Gastrocnemius medialis (tissue), 4 donors: ENCODE measurements around the gene MAP3K4. TPM values are rescaled to one million over a fixed set of nuclear protein-coding genes. Genes with fewer than 3 reads are reported as not detected.

Experiments used
- ATAC-seq, 2 donors: fragments of 150-250 bp; one replicate each; pipeline ENCODE4 v1.9.1; 2016
- DNase-seq, 2 donors: peaks; one replicate each; pipeline ENCODE4 v3.0.0-alpha.2; 2019
- H3K27ac ChIP-seq, 4 donors: fragments of 200-600 bp; sonication (generic); 1 replicate in 1 of 4; 2 replicates in 3 of 4; pipeline ENCODE4 v1.5.1; 2016 to 2018; ENCODE audit warnings: mild to moderate bottlenecking in 2 of 4, moderate library complexity in 1 of 4
- H3K27me3 ChIP-seq, 3 donors: fragments of 200-600 bp; sonication (generic) in 2 of 3; 1 replicate in 1 of 3; 2 replicates in 2 of 3; pipeline versions ENCODE4 v1.5.1 to v1.6.0; 2016 to 2019; ENCODE audit warnings: mild to moderate bottlenecking in 1 of 3, moderate library complexity in 1 of 3
- H3K36me3 ChIP-seq, 2 donors: fragments of 200-600 bp; sonication (generic) in 1 of 2; one replicate each; pipeline ENCODE4 v1.5.1; 2017 to 2018
- H3K4me1 ChIP-seq, 2 donors: fragments of 200-600 bp; sonication (generic) in 1 of 2; one replicate each; pipeline ENCODE4 v1.5.1; 2016 to 2017; ENCODE audit warnings: mild to moderate bottlenecking in 2 of 2
- H3K4me3 ChIP-seq, 4 donors: fragments of 200-600 bp; sonication (generic) in 3 of 4; 1 replicate in 1 of 4; 2 replicates in 3 of 4; pipeline ENCODE4 v1.5.1; 2016 to 2019; ENCODE audit warnings: mild to moderate bottlenecking in 2 of 4
- H3K9me3 ChIP-seq, 3 donors: fragments of 200-600 bp; sonication (generic) in 2 of 3; 1 replicate in 1 of 3; 2 replicates in 2 of 3; pipeline ENCODE4 v1.5.1; 2016 to 2019
- POLR2A ChIP-seq, 2 donors: fragments of 450-650 bp; IDR thresholded peaks; one replicate each; pipeline ENCODE4 v1.6.1; 2017; ENCODE audit warnings: antibody characterized with exemption in 2 of 2, mild to moderate bottlenecking in 2 of 2, moderate library complexity in 2 of 2
- in situ Hi-C, 4 donors: fragments of 200-750 bp; cut with MboI; loops; one replicate each; pipeline versions ENCODE4 v1.15.0 to v1.8.0; 2017; ENCODE audit warnings: low sequenced_read_pairs in 4 of 4
- intact Hi-C: fragments of 100-400 bp; cut with DNase I; formaldehyde crosslinking; loops from one replicate; pipeline ENCODE4 v1.15.1; 2023; ENCODE audit warnings: low total_unique reads
- total RNA-seq, 4 donors: library from RNA; depleted of rRNA; stranded (reverse); fragments of >200 nt; gene quantifications; one replicate each; pipeline versions ENCODE4 v1.1.0 to v1.2.3, GENCODE V29; 2016
- TF ChIP-seq, protein P1 (sequence below), 5 experiments: fragments of 450-650 bp in 3 of 5; fragments of 200-600 bp in 2 of 5; sonication (generic) in 2 of 5; IDR thresholded peaks in 4 of 5; conservative IDR thresholded peaks in 1 of 5; 1 replicate in 4 of 5; 2 replicates in 1 of 5; pipeline ENCODE4 v1.5.1; 2016 to 2019; ENCODE audit warnings: antibody characterized with exemption in 5 of 5, mild to moderate bottlenecking in 3 of 5, moderate library complexity in 3 of 5

The MAP3K4 gene
- total RNA-seq, 4 donors from 2014 or later = 17.4 to 28.1 (median 23.6) TPM

GRCh38 chr6:161135695-161136591 lies 144.4 kb downstream of the MAP3K4 start:
- TF ChIP-seq, protein P1, sequence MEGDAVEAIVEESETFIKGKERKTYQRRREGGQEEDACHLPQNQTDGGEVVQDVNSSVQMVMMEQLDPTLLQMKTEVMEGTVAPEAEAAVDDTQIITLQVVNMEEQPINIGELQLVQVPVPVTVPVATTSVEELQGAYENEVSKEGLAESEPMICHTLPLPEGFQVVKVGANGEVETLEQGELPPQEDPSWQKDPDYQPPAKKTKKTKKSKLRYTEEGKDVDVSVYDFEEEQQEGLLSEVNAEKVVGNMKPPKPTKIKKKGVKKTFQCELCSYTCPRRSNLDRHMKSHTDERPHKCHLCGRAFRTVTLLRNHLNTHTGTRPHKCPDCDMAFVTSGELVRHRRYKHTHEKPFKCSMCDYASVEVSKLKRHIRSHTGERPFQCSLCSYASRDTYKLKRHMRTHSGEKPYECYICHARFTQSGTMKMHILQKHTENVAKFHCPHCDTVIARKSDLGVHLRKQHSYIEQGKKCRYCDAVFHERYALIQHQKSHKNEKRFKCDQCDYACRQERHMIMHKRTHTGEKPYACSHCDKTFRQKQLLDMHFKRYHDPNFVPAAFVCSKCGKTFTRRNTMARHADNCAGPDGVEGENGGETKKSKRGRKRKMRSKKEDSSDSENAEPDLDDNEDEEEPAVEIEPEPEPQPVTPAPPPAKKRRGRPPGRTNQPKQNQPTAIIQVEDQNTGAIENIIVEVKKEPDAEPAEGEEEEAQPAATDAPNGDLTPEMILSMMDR (IDR thresholded peaks at IDR 0.05 in 4 of 5, conservative IDR thresholded peaks at IDR 0.05 in 1 of 5) = no peak
- no peak for TF ChIP-seq POLR2A (IDR thresholded peaks at IDR 0.05)
- ATAC-seq = no peak
- Histone ChIP-seq H3K27ac (no peak overlapping the region), H3K27me3 (no peaks in the 10 kb centered on the region), H3K4me3 (no peak overlapping the region), H3K4me1 (no peaks in the 10 kb centered on the region), H3K9me3 (no peaks in the 10 kb centered on the region), H3K36me3 (no peaks in the 10 kb centered on the region)
- DNase-seq = no peak
- in situ Hi-C loops (no loop called here), intact Hi-C loops (no loop called here)

DNA sequence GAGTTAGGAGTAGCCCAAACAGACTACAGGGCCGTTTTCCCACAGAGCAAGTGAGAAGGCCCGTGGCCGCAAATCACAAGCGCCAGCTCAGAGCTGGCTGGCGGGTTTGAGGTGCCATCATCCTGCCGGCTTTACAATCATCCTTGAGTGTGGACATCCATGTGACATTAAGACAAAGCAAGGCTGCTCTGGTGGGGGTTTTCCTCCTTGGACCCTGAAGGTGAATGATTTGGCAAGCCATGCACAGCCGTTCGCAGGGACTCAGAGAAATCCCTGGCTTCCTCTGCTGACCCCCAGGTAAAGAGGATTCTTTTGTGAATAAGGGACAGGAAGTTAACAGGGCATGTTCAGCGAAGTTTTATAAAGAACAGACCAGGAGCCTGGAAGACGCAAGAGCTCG lies 145.1 kb downstream of the MAP3K4 start:
- in situ Hi-C loops = no loop called here
- Histone ChIP-seq H3K27me3 (no peaks in the 10 kb centered on the region), H3K9me3 (no peaks in the 10 kb centered on the region), H3K4me3 (no peak overlapping the region), H3K27ac (no peak overlapping the region), H3K36me3 (no peaks in the 10 kb centered on the region), H3K4me1 (no peaks in the 10 kb centered on the region)
- DNase-seq (no peak), ATAC-seq (no peak)
- TF ChIP-seq, protein P1 (IDR thresholded peaks at IDR 0.05 in 4 of 5, conservative IDR thresholded peaks at IDR 0.05 in 1 of 5) = no peak
- TF ChIP-seq POLR2A (IDR thresholded peaks at IDR 0.05) = no peak
- intact Hi-C loops = no loop called here

DNA sequence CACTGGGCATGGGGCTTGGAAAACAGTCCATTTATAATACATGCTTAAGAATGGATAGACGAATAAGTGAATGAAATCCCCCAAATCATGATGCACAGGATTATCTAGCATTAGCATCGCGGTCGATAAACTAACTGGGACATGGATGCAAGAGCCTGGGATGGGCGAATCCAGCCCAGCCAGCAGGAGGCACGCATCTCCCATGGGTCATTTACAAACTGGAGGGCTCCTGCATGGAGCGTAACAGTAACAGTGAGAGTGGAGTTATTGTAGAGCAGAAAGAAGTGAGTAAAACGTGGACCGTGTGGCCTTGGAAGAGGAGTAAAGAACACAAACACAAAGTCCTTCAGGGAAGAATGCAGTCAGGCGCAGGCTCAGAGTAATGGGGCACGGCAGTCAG lies 145.8 kb downstream of the MAP3K4 start:
- TF ChIP-seq, protein P1 (IDR thresholded peaks at IDR 0.05 in 4 of 5, conservative IDR thresholded peaks at IDR 0.05 in 1 of 5) = no peak
- no peak for TF ChIP-seq POLR2A (IDR thresholded peaks at IDR 0.05)
- no peaks in the 10 kb centered on the region for H3K36me3 ChIP-seq
- in situ Hi-C loops = no loop called here
- intact Hi-C loops = no loop called here
- DNase-seq = no peak
- H3K9me3 ChIP-seq = no peaks in the 10 kb centered on the region
- no peaks in the 10 kb centered on the region for H3K27me3 ChIP-seq
- no peak for ATAC-seq
- no peak overlapping the region for H3K4me3 ChIP-seq
- no peak overlapping the region for H3K27ac ChIP-seq
- no peaks in the 10 kb centered on the region for H3K4me1 ChIP-seq

- TF ChIP-seq, protein P1 (IDR thresholded peaks at IDR 0.05 in 4 of 5, conservative IDR thresholded peaks at IDR 0.05 in 1 of 5) = no peak
- no peak for TF ChIP-seq POLR2A (IDR thresholded peaks at IDR 0.05)
- H3K4me1 ChIP-seq = no peaks in the 10 kb centered on the region
- H3K36me3 ChIP-seq = no peaks in the 10 kb centered on the region
- DNase-seq = no peak
- H3K9me3 ChIP-seq = no peaks in the 10 kb centered on the region
- no peak overlapping the region for H3K4me3 ChIP-seq
- ATAC-seq = no peak
- in situ Hi-C loops (no loop called here), intact Hi-C loops (no loop called here)
- H3K27ac ChIP-seq = no peak overlapping the region
- no peaks in the 10 kb centered on the region for H3K27me3 ChIP-seq
Measured at GRCh38 chr6:161137839-161138542, 146.4 kb downstream of the MAP3K4 start.
